HCT116 (cell line): ENCODE measurements around the gene BBIP1. TPM values are rescaled to one million over a fixed set of nuclear protein-coding genes. Genes with fewer than 3 reads are reported as not detected.

Experiments
- ATAC-seq: fragments of 200-7000 bp; cut with Tn5 transposase; 2 replicates; pipeline ENCODE4 v1.9.1; 2020; ENCODE audit warnings: mild to moderate bottlenecking, moderate library complexity
- BruUV-seq: library from RNA; stranded (reverse); fragments of 400-500 nt; replicated peaks from 2 replicates; lab custom pipeline; 2021; lab: Mats Ljungman, UMichigan
- CTCF ChIA-PET: fragments of 300-600 bp; sonication (Branson Sonifier 250); formaldehyde crosslinking; loops from one replicate; lab custom pipeline; 2021; ENCODE audit warnings: antibody characterized with exemption; lab: Charles Lee
- POLR2A ChIA-PET: fragments of 300-600, 350-600 bp; sonication (Branson Sonifier 250); formaldehyde crosslinking; loops from one replicate; lab custom pipeline; 2021; ENCODE audit warnings: antibody characterized with exemption; lab: Charles Lee
- RAD21 ChIA-PET, 2 experiments: fragments of 300-600 bp; sonication (Branson Sonifier 250); formaldehyde crosslinking; loops; one replicate each; lab custom pipeline; 2023; ENCODE audit warnings: low total read pairs in 2 of 2; ENCODE audit not compliant: uncharacterized antibody in 2 of 2, unreplicated experiment in 2 of 2, low non-redundant PET in 1 of 2; lab: Charles Lee
- DNase-seq: peaks from one replicate; pipeline ENCODE4 v3.0.0-alpha.2; 2010; ENCODE audit warnings: low read depth, low spot score
- H2AFZ ChIP-seq: fragments of 200-600 bp; shearing (Covaris generic), sonication (generic); 2 replicates; pipeline ENCODE4 v1.6.1; 2017; ENCODE audit warnings: low read depth, mixed run types, mixed read lengths, antibody characterized with exemption, low read length; ENCODE audit not compliant: poor library complexity, severe bottlenecking
- H3K27ac ChIP-seq: 2 replicates; pipeline ENCODE4 v1.5.1; 2012; ENCODE audit warnings: low read depth, low read length
- H3K27me3 ChIP-seq: fragments of 200-600 bp; sonication (generic); 2 replicates; pipeline ENCODE4 v1.6.1; 2016; ENCODE audit warnings: mixed run types, low read length, mixed read lengths; ENCODE audit not compliant: insufficient read depth
- H3K36me3 ChIP-seq, 2 experiments: fragments of 200-500 bp in 1 of 2; fragments of 200-600 bp in 1 of 2; sonication (Bioruptor generic) in 1 of 2; sonication (generic) in 1 of 2; 2 replicates each; pipeline versions ENCODE4 v1.5.1 to v1.6.1; 2014 to 2016; ENCODE audit warnings: low read length in 2 of 2, inconsistent platforms in 1 of 2, mixed read lengths in 1 of 2, mixed run types in 1 of 2; ENCODE audit not compliant: insufficient read depth in 2 of 2, control insufficient read depth in 1 of 2
- H3K4me1 ChIP-seq, 2 experiments: fragments of 200-600 bp in 1 of 2; sonication (generic) in 1 of 2; 2 replicates each; pipeline versions ENCODE4 v1.5.1 to v1.6.1; 2012 to 2017; ENCODE audit warnings: low read length in 2 of 2, inconsistent platforms in 1 of 2, mild to moderate bottlenecking in 1 of 2, mixed read lengths in 1 of 2, mixed run types in 1 of 2, moderate library complexity in 1 of 2; ENCODE audit not compliant: insufficient read depth in 2 of 2, control insufficient read depth in 1 of 2
- H3K4me2 ChIP-seq: fragments of 200-600 bp; sonication (generic); 2 replicates; pipeline ENCODE4 v1.6.1; 2017; ENCODE audit warnings: mixed run types, low read length, mixed read lengths
- H3K4me3 ChIP-seq, 2 experiments: fragments of 200-600 bp in 1 of 2; sonication (generic) in 1 of 2; replicated peaks in 1 of 2; 2 replicates each; pipeline ENCODE4 v1.5.1; 2011 to 2016; ENCODE audit warnings: low read length in 2 of 2, control low read depth in 1 of 2, low read depth in 1 of 2, mild to moderate bottlenecking in 1 of 2, mixed read lengths in 1 of 2, mixed run types in 1 of 2
- H3K79me2 ChIP-seq: fragments of 200-600 bp; sonication (generic); 2 replicates; pipeline ENCODE4 v1.6.1; 2017; ENCODE audit warnings: mild to moderate bottlenecking, mixed run types, low read length, moderate library complexity, mixed read lengths; ENCODE audit not compliant: insufficient read depth
- H3K9ac ChIP-seq: fragments of 200-600 bp; sonication (generic); 2 replicates; pipeline ENCODE4 v1.6.1; 2016; ENCODE audit warnings: low read length, mixed read lengths
- H3K9me2 ChIP-seq: fragments of 200-600 bp; sonication (generic), shearing (Covaris generic); 2 replicates; pipeline ENCODE4 v1.6.1; 2017; ENCODE audit warnings: mixed run types, mild to moderate bottlenecking, moderate library complexity; ENCODE audit not compliant: insufficient read depth
- H3K9me3 ChIP-seq, 2 experiments: fragments of 200-500 bp in 1 of 2; fragments of 200-600 bp in 1 of 2; sonication (Bioruptor generic) in 1 of 2; sonication (generic) in 1 of 2; 2 replicates each; pipeline ENCODE4 v1.6.1; 2014 to 2017; ENCODE audit warnings: low read length in 2 of 2, mixed read lengths in 2 of 2, inconsistent platforms in 1 of 2, low read depth in 1 of 2, mild to moderate bottlenecking in 1 of 2, mixed run types in 1 of 2, moderate library complexity in 1 of 2; ENCODE audit not compliant: control insufficient read depth in 1 of 2, insufficient read depth in 1 of 2
- H4K20me1 ChIP-seq: fragments of 200-600 bp; sonication (generic), shearing (Covaris generic); 2 replicates; pipeline ENCODE4 v1.6.1; 2017; ENCODE audit warnings: mixed run types, mild to moderate bottlenecking, moderate library complexity; ENCODE audit not compliant: insufficient read depth
- ATF3 ChIP-seq: IDR thresholded peaks from 2 replicates; pipeline ENCODE4 v1.6.1; 2012
- CBX3 ChIP-seq: IDR thresholded peaks from 2 replicates; pipeline ENCODE4 v1.6.1; 2012; ENCODE audit warnings: low read depth
- CEBPB ChIP-seq: IDR thresholded peaks from 2 replicates; pipeline ENCODE4 v1.6.1; 2012; ENCODE audit warnings: low read depth
- CTCF ChIP-seq, 3 experiments: fragments of 200-600 bp in 1 of 3; sonication (generic) in 1 of 3; IDR thresholded peaks in 2 of 3; conservative IDR thresholded peaks in 1 of 3; 2 replicates each; pipeline ENCODE4 v1.5.1; 2012 to 2017; ENCODE audit warnings: low read depth in 2 of 3, low read length in 2 of 3, antibody characterized with exemption in 1 of 3, borderline replicate concordance in 1 of 3, control low read depth in 1 of 3, mild to moderate bottlenecking in 1 of 3, mixed read lengths in 1 of 3, mixed run types in 1 of 3, moderate library complexity in 1 of 3; ENCODE audit not compliant: insufficient read depth in 1 of 3
- ELF1 ChIP-seq: IDR thresholded peaks from 2 replicates; pipeline ENCODE4 v1.6.1; 2012; ENCODE audit warnings: low read depth, borderline replicate concordance
- EZH2 ChIP-seq: fragments of 200-600 bp; sonication (generic); IDR thresholded peaks from 2 replicates; pipeline ENCODE4 v1.6.1; 2017; ENCODE audit warnings: antibody characterized with exemption, mixed run types
- EZH2phosphoT487 ChIP-seq: fragments of 200-600 bp; IDR thresholded peaks from 2 replicates; pipeline ENCODE4 v1.6.1; 2018; ENCODE audit warnings: antibody characterized with exemption, borderline replicate concordance
- FOSL1 ChIP-seq: IDR thresholded peaks from 2 replicates; pipeline ENCODE4 v1.6.1; 2012; ENCODE audit warnings: low read depth
- JUND ChIP-seq: IDR thresholded peaks from 2 replicates; pipeline ENCODE4 v1.6.1; 2012
- POLR2AphosphoS5 ChIP-seq: IDR thresholded peaks from 2 replicates; pipeline ENCODE4 v1.6.1; 2011; ENCODE audit warnings: mild to moderate bottlenecking, low read depth, low read length, moderate library complexity
- RAD21 ChIP-seq: IDR thresholded peaks from 2 replicates; pipeline ENCODE4 v1.6.1; 2012; ENCODE audit warnings: low read depth, mild to moderate bottlenecking
- REST ChIP-seq: IDR thresholded peaks from 2 replicates; pipeline ENCODE4 v1.6.1; 2012; ENCODE audit warnings: low read depth
- SIN3A ChIP-seq: IDR thresholded peaks from 2 replicates; pipeline ENCODE4 v1.6.1; 2012; ENCODE audit warnings: low read depth
- SRF ChIP-seq: IDR thresholded peaks from 2 replicates; pipeline ENCODE4 v1.6.1; 2012; ENCODE audit warnings: low read depth
- TCF7L2 ChIP-seq: IDR thresholded peaks from 2 replicates; pipeline ENCODE4 v1.7.0; 2011; ENCODE audit warnings: borderline replicate concordance, inconsistent platforms; ENCODE audit not compliant: insufficient read depth, insufficient read length; ENCODE audit errors: extremely low read depth
- YY1 ChIP-seq: IDR thresholded peaks from 2 replicates; pipeline ENCODE4 v1.6.1; 2011; ENCODE audit warnings: low read length, low read depth, moderate library complexity, mild to moderate bottlenecking; ENCODE audit not compliant: insufficient replicate concordance; ENCODE audit errors: extremely low read depth
- ZBTB33 ChIP-seq: IDR thresholded peaks from 2 replicates; pipeline ENCODE4 v1.6.1; 2011; ENCODE audit warnings: mild to moderate bottlenecking, low read length, moderate library complexity; ENCODE audit not compliant: insufficient replicate concordance; ENCODE audit errors: extremely low read depth
- ZFX ChIP-seq: fragments of 450-650 bp; IDR thresholded peaks from 2 replicates; pipeline ENCODE4 v1.6.1; 2017
- intact Hi-C: fragments of 100-400 bp; cut with micrococcal nuclease; formaldehyde crosslinking; loops from 2 replicates; pipeline ENCODE4 v1.10.0; 2022
- total RNA-seq: library from RNA; stranded (reverse); gene quantifications from one replicate; pipeline ENCODE4 v1.2.1, GENCODE V29; 2021; ENCODE audit not compliant: unreplicated experiment

BBIP1 gene
- total RNA-seq, 1 experiment from 2014 or later = 38.9 TPM

GRCh38 chr10:110916554-110917346 lies 2.2 kb downstream of the BBIP1 start:
- no peak overlapping the region for H3K9ac ChIP-seq
- RAD21 ChIA-PET = no interaction called here
- DNase-seq (no peak), ATAC-seq (no peak)
- CTCF ChIA-PET = no interaction called here
- no peaks in the 10 kb centered on the region for H4K20me1 ChIP-seq
- intact Hi-C loops = no loop called here
- no peaks in the 10 kb centered on the region for H3K36me3 ChIP-seq
- no peaks in the 10 kb centered on the region for H3K9me3 ChIP-seq
- H3K27ac ChIP-seq = no peak overlapping the region
- no peak for TF ChIP-seq YY1
- no peak for TF ChIP-seq SIN3A
- no peak for TF ChIP-seq JUND
- TF ChIP-seq ELF1 = no peak
- no peak for TF ChIP-seq EZH2
- no peak for TF ChIP-seq CBX3
- no peak for TF ChIP-seq RAD21
- TF ChIP-seq FOSL1 = no peak
- no peak for TF ChIP-seq ZFX
- no peak for TF ChIP-seq REST
- TF ChIP-seq POLR2AphosphoS5 = no peak
- TF ChIP-seq EZH2phosphoT487 = no peak
- no peak for TF ChIP-seq SRF
- TF ChIP-seq CEBPB = no peak
- TF ChIP-seq ATF3 = no peak
- TF ChIP-seq CTCF (IDR thresholded peaks at IDR 0.05 in 2 of 3, conservative IDR thresholded peaks at IDR 0.05 in 1 of 3; ENCODE audit: borderline replicate concordance in 1 of 3, insufficient read depth in 1 of 3, low read depth in 2 of 3, low read length in 2 of 3) = no peak
- no peak for TF ChIP-seq TCF7L2
- no peak for TF ChIP-seq ZBTB33
- H3K9me2 ChIP-seq = no peaks in the 10 kb centered on the region
- peaks cover 4 to 24% of the 10 kb centered on the region in 2 experiments; a peak in 3 of 4 replicates for H3K4me1 ChIP-seq
- no TSS peak for BruUV-seq
- peaks cover 21% of the 10 kb centered on the region for H3K79me2 ChIP-seq
- peak overlapping the region; percentile 89; the same call in 1 of the 2 replicates for H3K4me2 ChIP-seq
- H2AFZ ChIP-seq = no peak overlapping the region
- POLR2A ChIA-PET = interaction anchor here (3.0 kb wide), 1 partner anchor 14 kb away, joined by 35 read pairs; no protein-coding TSS in a partner anchor
- no peak overlapping the region for H3K4me3 ChIP-seq
- H3K27me3 ChIP-seq = no peaks in the 10 kb centered on the region
